ENCODE results near the gene EXOC3L1. TPM values are rescaled to one million over a fixed set of nuclear protein-coding genes. Genes with fewer than 3 reads are reported as not detected.
A peak's percentile ranks its signal among the peaks of the same experiment; 100 is the strongest.

The EXOC3L1 gene
- total RNA-seq: 1 to 10 TPM; 1.9 to 9.1 (median 2.8) TPM
- polyA plus RNA-seq: 1 to 10 TPM; 3.4 to 7.0 TPM
- long read RNA-seq, donor 1, partial matches to known transcripts: 0 of 3 reads
- long read RNA-seq, donor 1, other reads (novel, unspliced or antisense): 2 of 3 reads
- long read RNA-seq, donor 2, partial matches to known transcripts: 3 of 18 reads
- long read RNA-seq, donor 2, other reads (novel, unspliced or antisense): 13 of 18 reads
- long read RNA-seq, donor 3, transcript EXOC3L1-201 (14 exons, 2,510 nt): major isoform, 5 of 14 reads
- long read RNA-seq, donor 3, partial matches to known transcripts: 3 of 14 reads
- long read RNA-seq, donor 3, other reads (novel, unspliced or antisense): 6 of 14 reads

DNA sequence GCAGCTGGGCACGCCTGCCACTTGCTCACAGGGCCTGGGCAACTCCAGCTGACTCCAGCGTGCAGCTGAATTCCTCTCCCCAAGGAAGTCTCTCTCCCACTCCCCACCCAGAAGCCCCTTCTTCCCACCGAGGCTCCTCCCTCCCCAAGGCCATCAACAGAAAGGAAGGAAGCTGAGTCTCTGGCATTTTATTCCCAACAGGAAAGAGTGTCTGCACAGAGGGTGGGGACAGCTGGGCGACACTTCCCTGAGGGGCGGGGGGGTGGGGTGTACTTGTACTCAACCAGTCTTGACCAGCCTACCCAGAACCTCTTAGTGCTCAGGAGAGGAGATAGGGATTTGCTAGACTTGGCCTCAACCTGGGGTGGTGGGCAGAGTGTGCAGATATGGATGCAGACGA is at the start of gene EXOC3L1:
Gene EXOC3L1, minus strand, starts transcription at position 96 of the 400 bp plus-strand sequence. CDS start 460 bp downstream, outside the sequence.
- H3K27ac ChIP-seq: peak within 1 kb of the TSS in 10 of 12 donors; percentile 4 to 72 (median 49)

GRCh38 chr16:67238806-67239470 is 49.0 kb upstream of the EXOC3L1 start:
- intact Hi-C loops (cut with DNase I): loop anchor here in 1 of 10 donors (10.0 kb wide), 1 partner anchor 786 kb away; the partner anchor contains the start of genes DDX28 and DUS2
- Histone ChIP-seq H3K4me3 (no peak overlapping the region), H3K27me3 (no peaks in the 10 kb centered on the region), H3K4me1 (peaks cover 25 to 44% (median 39%) of the 10 kb centered on the region in 12 donors), H3K36me3 (peaks cover 0 to 64% (median 58%) of the 10 kb centered on the region in 9 donors), H3K9me3 (no peaks in the 10 kb centered on the region), H3K27ac (no peak overlapping the region)
- ATAC-seq (no peak), DNase-seq (peak in 1 of 5 donors; percentile 15)
- TF ChIP-seq CTCF (IDR thresholded peaks at IDR 0.05) (no peak), POLR2A (IDR thresholded peaks at IDR 0.05) (no peak)
- WGBS, 4 donors: 88 to 93% (median 92%) methylated on average over 8 to 9 of the region's 9 CpGs

More for the DNA sequence above, at the start of gene EXOC3L1:
- ATAC-seq (peak in 1 of 4 donors; percentile 4), DNase-seq (no peak)
- intact Hi-C loops (cut with DNase I): loop anchor here in 5 of 10 donors (5.0 kb wide), 2 partner anchors 37 to 57 kb away; partner anchors contain the start of genes TMEM208 (in 4 of the 5), FHOD1 (in 1 of the 5) and SLC9A5 (in 1 of the 5)
- WGBS, 4 donors: 28 to 37% (median 32%) methylated on average over 6 of the region's 6 CpGs
- Histone ChIP-seq H3K4me1 (peaks cover 2 to 48% (median 37%) of the 10 kb centered on the region in 12 donors), H3K36me3 (peaks cover 0 to 21% (median 13%) of the 10 kb centered on the region in 9 donors), H3K27me3 (no peaks in the 10 kb centered on the region), H3K9me3 (no peaks in the 10 kb centered on the region), H3K4me3 (peak within 1 kb of the TSS in 10 of 12 donors; percentile 2 to 44 (median 36))
- TF ChIP-seq CTCF (IDR thresholded peaks at IDR 0.05): no peak
- no peak for TF ChIP-seq POLR2A (IDR thresholded peaks at IDR 0.05)

DNA sequence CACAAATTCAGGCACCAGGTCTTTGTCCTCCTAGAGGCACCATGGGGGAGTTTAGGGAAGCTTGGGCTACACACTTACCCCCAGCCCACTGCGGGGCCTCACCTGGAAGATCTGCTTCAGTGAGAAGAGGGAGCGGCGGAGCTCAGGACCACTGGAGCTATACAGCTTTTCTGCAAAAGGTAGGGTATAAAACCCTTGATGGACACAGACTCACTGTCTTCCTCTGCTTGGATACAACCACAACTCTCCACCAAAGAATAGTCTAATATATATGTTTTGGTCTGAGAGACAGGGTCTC is 48.3 kb upstream of the EXOC3L1 start:
- no peak for ATAC-seq
- Histone ChIP-seq H3K4me3 (no peak overlapping the region), H3K36me3 (peaks cover 0 to 72% (median 65%) of the 10 kb centered on the region in 9 donors), H3K27me3 (no peaks in the 10 kb centered on the region), H3K27ac (no peak overlapping the region), H3K4me1 (peaks cover 20 to 37% (median 32%) of the 10 kb centered on the region in 12 donors), H3K9me3 (no peaks in the 10 kb centered on the region)
- peak in 1 of 5 donors; percentile 41 for DNase-seq
- TF ChIP-seq POLR2A (IDR thresholded peaks at IDR 0.05) (no peak), CTCF (IDR thresholded peaks at IDR 0.05) (no peak)
- WGBS, 4 donors: 87 to 97% (median 94%) methylated on average over 3 of the region's 3 CpGs
- intact Hi-C loops (cut with DNase I): loop anchor here in 1 of 10 donors (10.0 kb wide), 1 partner anchor 787 kb away; the partner anchor contains the start of genes DDX28 and DUS2
